B cell (primary cell): ENCODE measurements around the gene GPATCH8.

Experiments
- CTCF ChIP-seq: fragments of 200-600 bp; IDR thresholded peaks from one replicate; pipeline ENCODE4 v1.8.0; 2022; ENCODE audit warnings: antibody characterized with exemption, mild to moderate bottlenecking
- EZH2 ChIP-seq: IDR thresholded peaks from 2 replicates; pipeline ENCODE4 v1.6.1; 2012; ENCODE audit warnings: borderline replicate concordance, low read depth, mild to moderate bottlenecking, moderate library complexity, low read length; ENCODE audit not compliant: insufficient read depth, poor library complexity, severe bottlenecking

- TF ChIP-seq CTCF (no peak), EZH2 (no peak)
Observed at GRCh38 chr17:44396946-44397345, 106.3 kb downstream of the GPATCH8 start.
